Stimulated activated CD8-positive, alpha-beta memory T cell treated with anti-CD3 and anti-CD28 coated beads, Interleukin-4, amount 100 ng/mL, for 24 hours (primary cell): ENCODE results near the gene TLR2.
"Not testable (repeated sequence)": the region's sequence is repeated elsewhere in the genome, so short reads cannot be mapped to it uniquely, and the experiment has no call there.

Source experiments
- DNase-seq: peaks from one replicate; pipeline ENCODE4 v3.0.0-alpha.2; 2020; ENCODE audit warnings: low read depth

TLR2 gene

GRCh38 chr4:153661215-153661822, 22.8 kb upstream of the TLR2 start:
- no peak for DNase-seq

GRCh38 chr4:153661908-153662307, 22.2 kb upstream of the TLR2 start:
- no peak for DNase-seq

GRCh38 chr4:153663667-153664066, 20.4 kb upstream of the TLR2 start:
- no peak for DNase-seq

- DNase-seq: not testable (repeated sequence)
These were observed 17.6 kb upstream of the TLR2 start for GRCh38 chr4:153666505-153666904.

- DNase-seq: no peak
These were observed 15.4 kb upstream of the TLR2 start for GRCh38 chr4:153668647-153669046.

DNA sequence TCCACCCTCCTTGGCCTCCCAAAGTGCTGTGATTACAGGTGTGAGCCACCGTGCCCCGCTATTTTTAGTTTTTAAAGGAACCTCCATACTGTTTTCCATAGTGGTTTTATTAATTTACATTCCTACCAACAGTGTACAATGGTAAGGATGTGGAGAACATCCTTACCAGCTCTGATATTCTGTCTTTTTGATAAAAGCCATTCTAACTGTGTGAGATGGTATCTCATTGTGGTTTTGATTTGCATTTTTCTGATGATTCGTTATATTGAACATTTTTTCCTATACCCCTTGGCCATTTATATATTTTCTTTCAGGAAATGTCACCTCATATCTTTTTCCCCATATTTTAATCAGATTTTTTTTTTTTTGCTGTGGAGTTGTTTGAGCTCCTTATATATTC, 14.2 kb upstream of the TLR2 start:
- DNase-seq: no peak

DNA sequence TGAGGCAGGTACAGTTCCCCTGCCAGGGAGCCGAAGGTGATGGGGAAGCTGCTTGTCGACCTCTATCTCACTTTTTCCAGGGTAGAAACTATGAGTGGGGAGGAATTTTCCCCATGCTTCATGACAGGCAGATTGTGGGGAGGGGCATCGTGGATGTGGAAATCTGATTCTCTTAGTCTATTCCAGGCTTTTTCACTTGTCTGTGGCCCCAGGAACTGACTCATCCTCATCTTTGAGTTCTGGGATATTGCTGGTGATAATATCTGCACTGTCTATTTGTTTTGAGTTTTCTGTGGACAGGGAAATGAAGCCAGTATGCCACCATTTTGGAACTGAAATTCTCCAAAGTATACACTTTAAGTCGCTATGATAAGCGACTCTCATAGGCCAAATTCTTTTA, 7.6 kb upstream of the TLR2 start:
- no peak for DNase-seq

DNA sequence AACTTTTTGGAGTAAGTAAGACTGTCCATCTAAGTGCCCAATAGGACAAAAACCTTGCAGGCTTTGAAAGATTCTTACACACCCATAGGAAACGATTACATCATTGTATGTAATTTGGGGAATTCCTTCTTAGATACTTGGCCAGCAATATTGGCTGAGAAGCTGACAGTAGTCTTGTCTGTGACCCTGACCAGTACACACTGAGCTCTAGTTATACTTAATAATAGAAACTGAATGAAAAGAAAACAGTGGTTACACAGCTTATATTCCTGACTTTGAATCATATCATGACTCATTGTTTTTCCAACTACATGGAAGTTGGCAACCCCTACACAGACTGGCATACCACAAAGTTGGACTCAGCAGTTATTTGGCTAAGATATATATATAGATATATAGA, 7.1 kb upstream of the TLR2 start:
- no peak for DNase-seq

DNA sequence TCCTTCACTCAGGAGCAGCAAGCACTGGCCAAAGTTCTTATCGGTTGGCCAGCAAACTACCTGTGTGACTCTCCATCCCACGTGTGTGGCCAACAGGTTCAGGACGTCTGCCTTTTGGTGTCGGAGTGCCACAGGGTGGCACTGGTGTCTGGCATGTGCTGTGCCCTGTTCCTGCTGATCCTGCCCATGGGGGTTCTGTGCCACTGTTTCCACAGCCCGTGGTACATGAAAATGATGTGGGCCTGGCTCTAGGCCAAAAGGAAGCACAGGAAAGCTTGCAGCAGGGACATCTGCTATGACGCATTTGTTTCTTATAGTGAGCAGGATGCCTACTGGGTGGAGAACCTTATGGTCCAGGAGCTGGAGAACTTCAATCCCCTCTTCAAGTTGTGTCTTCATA, 4.6 kb upstream of the TLR2 start:
- DNase-seq: no peak

GRCh38 chr4:153683763-153684181, 308 bp upstream of the TLR2 start:
- DNase-seq: no peak

DNA sequence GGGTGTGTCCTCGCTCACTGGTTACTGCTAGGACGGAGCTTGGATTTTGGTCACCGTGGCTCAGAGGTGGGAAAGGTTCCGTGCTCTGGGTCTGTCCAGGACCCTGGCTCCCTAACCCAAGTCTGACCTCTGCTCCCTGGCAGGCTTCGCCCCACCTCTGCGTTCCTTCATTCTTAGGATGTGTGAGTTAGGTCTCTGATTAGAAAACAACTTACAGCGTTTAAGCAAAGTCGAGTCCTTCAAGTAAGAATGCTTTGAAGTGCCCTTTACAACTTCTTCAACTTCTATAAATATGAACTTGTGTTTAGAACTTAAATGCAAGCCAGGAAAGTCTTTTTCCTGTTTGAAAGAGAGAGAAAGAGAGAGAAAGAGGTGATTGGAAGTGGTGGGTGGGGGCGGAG, 891 bp downstream of the TLR2 start:
- no peak for DNase-seq

- no peak for DNase-seq
These were observed 20.4 kb downstream of the TLR2 start for GRCh38 chr4:153704522-153704921.

GRCh38 chr4:153705743-153706468, 21.8 kb downstream of the TLR2 start:
- DNase-seq: no peak

DNA sequence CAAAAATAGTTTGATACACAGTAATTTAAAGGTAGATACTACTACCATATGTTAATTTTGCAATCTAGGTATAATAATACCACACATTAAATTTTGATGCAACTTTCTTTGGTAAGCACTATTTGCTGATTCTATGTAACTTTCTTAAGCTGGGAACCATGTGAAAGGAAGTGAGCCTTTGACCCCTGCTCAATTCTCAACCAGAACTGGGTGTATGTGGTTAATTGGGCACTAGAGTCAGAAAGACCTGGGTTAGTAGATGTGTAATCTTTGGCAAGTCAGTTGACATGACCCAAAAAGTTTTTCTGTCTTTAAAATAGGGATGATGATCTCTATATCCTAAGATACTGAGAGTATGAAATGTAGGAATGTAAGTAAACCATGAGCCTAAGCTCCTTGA, 22.4 kb downstream of the TLR2 start:
- DNase-seq: no peak

GRCh38 chr4:153710681-153711080, 26.6 kb downstream of the TLR2 start:
- DNase-seq: no peak

DNA sequence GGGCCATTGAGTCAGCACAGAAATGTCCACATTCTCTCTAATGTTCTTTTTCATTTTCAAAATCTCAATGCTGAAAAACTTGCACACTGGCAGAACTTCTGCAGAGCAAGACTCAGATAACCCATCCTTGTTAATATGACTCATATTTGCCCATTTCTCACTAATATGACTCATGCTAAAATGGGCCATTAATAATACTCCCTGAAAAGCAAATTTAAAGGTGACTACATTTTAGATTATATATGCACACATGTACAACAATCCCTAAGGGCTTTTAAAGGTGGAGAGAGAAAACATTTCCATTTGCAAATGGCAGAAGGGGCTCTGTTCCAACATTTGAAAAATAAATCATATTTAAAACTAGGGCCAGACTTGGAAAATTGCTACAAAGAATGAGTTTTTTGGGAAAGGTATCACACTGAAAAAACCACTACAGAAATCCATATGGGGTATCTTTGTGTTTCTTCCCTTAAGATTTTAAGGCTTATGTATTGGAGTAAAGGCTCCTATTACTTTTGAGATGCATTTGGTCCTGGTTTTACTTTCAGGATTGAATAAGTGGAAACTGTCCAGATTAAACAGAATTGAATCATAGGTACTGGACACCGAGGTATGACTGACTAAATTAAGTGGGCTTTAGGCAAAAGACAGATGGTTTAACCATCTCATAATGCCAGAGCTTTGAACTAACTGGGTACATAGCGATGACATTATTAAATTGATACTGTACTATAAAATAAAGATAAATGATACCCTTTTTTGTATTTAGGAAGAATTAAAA, 30.0 kb downstream of the TLR2 start:
- no peak for DNase-seq

GRCh38 chr4:153722036-153722435, 38.0 kb downstream of the TLR2 start:
- no peak for DNase-seq

DNA sequence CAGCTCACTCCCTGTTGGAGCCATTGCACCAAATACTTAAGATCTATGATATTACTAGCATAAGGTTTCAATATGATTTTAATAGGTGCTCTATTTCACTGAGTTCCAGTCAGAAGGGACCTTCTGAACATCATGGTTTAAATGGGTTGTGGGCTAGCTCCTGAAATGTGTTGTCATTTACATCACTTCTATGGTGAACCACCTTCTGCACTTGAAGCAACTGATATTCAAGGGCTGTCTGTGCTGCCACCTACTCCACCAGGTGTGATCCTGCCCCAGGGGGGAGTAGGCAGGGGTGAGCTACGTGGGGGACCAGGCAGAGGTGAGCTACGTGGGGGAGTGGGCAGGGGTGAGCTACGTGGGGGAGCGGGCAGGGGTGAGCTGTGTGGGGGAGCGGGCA, 40.5 kb downstream of the TLR2 start:
- DNase-seq: no peak

DNA sequence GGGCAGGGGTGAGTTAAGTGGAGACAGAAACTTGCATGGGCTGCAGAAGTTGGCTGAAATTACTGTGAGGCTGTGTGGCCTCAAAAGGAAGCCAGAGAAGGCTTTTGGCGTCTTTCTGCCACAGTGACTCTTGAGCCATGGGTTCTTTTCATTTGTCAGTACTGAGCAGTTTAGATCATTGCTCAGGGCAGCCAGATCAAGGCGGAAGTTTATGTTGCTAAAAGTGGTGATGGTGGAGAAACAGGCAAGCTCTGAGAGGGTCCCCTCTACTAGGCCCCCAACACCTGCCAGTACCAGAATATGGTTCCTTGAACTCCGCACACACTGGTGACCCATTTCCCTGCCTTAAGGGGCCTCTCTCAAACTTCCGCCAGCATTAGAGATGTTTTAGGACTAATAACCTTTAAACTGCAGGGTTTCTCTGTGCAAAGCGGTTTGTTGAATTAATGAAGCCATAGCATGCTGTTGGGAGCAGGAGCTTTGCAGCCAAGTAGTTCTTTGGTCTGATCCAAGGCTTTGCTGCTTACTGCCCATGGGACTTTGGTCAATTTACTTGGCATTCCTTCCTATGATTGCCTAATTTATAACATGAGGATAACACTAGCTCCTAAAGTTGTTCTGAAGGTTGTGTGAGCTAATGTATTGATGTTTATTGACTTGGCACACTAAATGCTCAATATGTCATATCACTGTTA, 41.2 kb downstream of the TLR2 start:
- no peak for DNase-seq

DNA sequence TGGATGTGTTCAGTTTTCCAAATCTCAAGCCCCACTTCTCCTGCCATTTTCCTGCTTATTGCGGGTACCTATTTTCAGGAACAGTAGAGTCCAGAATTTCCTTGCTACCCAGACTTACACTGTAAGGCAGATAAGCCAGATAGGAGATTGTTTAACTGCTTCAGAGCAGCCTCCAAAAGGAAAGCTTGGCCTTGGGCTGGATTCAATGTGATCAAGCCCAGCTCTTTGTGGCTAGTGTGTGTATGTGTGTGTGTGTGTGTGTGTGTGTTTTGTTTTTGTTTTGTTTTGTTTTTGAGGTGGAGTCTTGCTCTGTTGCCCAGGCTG, 41.7 kb downstream of the TLR2 start:
- DNase-seq: no peak

DNA sequence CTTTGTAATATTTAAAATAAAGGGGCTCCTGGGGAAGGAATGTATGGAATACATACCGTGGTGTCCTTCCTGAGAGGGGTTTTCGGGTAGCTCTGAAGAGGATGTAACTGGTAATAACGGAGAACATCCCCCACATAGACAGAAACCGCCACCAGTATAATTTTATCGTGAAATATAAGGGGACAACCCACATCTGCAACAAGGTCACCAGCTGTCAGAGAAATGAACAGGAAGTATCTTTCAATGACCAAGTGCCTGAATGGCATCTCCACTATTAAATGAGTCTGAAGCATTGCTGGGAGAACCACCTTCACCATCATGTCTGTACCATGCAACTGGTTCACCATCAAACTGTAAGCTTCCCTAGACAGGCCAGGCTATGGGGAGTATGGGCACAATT, 44.1 kb downstream of the TLR2 start:
- no peak for DNase-seq

GRCh38 chr4:153728660-153729059, 44.6 kb downstream of the TLR2 start:
- no peak for DNase-seq

DNA sequence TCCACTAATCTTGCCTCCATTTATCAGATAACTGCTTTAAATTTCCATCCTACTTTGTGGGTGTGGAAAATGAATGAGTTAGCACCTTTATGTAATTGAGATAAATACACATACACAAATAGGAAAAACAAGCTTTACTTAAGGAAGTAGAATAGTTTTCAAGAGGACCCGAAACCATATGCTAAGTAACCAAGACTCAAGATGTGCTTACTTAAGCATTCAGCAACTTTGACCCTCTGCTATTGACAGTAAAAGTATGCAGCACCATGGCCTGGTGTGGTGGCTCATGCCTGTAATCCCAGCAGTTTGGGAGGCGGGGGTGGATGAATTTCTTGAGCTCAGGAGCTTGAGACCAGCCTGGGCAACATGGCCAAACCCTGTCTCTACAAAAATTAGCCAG, 45.8 kb downstream of the TLR2 start:
- no peak for DNase-seq
